ENCODE results near the gene DIPK1A.
A peak's percentile ranks its signal among the peaks of the same experiment; 100 is the strongest.

The DIPK1A gene

DNA sequence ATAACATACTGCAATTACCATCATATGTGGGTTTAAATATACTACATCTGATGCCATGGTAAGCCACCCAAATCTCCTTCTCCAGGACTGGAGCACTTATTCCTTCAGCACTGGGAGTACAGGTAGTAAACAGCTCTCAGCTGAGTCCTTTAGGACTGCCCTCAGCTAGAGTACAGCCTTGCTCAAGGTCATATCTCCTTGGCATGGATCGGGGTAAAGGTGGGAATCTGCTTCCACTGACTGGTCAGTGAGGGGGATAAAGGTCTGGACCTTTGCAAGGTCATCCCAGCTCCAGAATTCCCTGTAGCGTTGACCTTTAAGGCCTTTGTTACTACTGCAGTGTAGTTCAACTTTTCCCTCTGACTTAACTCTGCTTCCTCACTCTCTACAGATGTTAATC lies 90.7 kb downstream of the DIPK1A start:
- DNase-seq, result no peak

DNA sequence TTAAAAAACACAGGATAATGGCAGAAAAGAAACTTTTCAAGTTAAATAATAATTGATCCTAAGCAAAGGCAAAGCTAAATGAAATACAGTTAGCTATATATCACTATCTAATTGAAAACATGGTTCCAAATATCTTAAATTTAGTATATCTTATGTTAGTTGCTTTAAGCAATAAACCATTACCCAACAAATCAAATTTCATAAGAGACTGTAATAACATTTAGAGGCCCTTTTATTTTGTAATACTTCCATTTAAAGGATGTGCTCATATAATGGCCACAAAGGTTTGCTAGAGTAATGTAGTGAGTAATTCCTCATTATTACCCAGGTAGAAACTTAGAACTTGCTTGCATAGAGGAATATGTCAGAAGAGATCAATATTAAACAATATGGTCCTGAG lies 97.1 kb downstream of the DIPK1A start:
- DNase-seq, result no peak

DNA sequence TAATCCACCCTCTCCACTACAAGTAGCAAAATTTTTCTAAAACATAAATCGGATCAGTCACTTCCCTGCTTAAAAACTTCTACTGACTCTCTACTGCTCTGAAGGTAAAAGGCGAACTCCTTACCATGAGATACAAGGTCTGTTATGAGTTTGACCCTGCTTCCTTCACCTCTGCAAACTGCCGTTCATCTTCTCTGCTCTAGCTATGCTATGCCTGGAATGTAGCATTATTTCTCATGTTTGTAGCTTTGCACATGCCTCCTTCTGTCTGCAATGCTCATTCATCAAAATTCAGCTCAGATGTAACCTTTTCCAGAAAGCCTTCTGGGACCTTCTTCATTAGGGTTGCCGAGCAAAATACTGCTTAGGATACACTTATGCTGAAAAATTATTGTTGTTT lies 98.7 kb downstream of the DIPK1A start:
- no peak for DNase-seq

- no peak for DNase-seq
Measured at GRCh38 chr1:92859400-92860039, 101.7 kb downstream of the DIPK1A start.

DNA sequence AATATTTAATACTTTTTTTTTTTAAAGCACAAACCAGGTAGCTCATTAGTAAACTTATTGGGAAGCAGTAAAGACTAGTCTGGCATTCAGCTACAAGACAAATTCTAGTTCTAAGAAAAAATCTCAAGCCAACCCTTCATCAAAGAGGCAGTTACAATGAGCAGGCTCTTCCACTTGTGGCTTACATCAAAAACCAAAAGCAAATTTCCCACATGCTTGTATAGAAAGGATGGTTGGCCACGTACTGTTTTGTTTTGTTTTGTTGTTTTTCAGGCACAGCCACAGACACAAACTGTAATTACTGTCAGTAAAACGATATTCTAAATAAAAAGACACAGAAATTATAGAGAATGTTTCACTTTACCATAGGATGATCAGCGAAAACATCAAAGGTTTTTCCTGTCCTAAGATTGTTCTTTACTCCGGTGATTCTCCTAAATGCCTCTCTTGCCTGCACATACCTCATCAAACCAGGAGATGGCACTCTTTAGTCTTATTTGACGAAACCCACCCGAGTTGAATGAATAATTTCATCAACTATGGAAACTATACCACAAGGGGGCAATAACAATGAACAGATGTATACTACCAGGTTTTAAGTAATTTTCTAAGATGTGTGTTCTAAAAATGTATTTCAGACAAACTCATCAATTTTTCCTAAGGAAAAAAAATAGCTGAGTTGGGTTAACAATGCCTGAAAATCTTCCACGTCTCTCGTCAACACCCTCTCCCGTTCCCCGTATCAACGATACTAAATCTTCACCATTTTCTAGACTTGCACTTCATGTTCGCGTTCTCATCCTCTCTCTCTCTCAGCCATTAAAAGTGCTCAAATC lies 102.5 kb downstream of the DIPK1A start:
- DNase-seq, result peak; percentile 69

GRCh38 chr1:92857817-92858216 lies 103.4 kb downstream of the DIPK1A start:
- DNase-seq, result no peak

GRCh38 chr1:92855236-92855635 lies 106.0 kb downstream of the DIPK1A start:
- no peak for DNase-seq

GRCh38 chr1:92854101-92854785 lies 107.0 kb downstream of the DIPK1A start:
- no peak for DNase-seq

- no peak for DNase-seq
Measured at GRCh38 chr1:92853299-92853698, 108.0 kb downstream of the DIPK1A start.

DNA sequence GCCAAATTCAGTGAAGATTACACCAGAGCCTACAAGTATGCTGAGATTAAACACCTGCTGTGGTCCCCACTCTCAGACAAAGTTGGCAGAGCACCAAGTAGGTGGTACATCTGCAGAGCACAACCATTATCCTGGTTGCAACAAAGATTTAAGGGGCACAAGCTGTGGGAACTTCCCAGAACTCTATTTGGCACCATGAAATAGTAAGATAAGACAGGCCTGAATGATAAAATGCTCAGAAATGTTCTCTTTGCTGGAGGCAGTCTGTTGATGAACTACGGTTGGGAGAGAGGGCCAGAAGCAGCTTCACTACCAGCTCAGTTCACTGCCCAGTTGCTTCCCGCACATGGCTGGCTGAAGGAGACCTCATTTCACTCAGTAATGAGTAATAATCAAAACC lies 109.5 kb downstream of the DIPK1A start:
- no peak for DNase-seq

- no peak for DNase-seq
Measured at GRCh38 chr1:92850019-92850418, 111.2 kb downstream of the DIPK1A start.

DNA sequence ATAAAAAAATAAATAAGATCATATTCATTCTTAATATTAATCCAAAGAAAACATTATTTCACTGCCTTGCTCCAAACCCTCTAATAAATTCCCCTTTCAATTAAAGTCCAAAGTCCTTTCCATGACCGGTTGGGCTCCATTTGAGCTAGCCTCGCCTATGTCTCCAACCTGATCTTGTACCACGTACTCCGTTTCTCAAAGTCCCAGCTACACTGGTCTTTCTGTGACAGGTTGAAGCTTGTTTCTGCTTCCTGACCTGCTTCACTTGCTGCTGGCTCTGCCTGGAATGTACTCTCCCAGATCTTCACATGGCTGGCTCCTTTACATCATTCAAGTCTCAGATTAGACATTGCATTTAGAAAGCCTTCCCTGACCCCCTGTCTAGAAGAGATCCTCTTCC lies 113.1 kb downstream of the DIPK1A start:
- DNase-seq, result no peak

- no peak for DNase-seq
Measured at GRCh38 chr1:92845908-92846307, 115.4 kb downstream of the DIPK1A start.

DNA sequence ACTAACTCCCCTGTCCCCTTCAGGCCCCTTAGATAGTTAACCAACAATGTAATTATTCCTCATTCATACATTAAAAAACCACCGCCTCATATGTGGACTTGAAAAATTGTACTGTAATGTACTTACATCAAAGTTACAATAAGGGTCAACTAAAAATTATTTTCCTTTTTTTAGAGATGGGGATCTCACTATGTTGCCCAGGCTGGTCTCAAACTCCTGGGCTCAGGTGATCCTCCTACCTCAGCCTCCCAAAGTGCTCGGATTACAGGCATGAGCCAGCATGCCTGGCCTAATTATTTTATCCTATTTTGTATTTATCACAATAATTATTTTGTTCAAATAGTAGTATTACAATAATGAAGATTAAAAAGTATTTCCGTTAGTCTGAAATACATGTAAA lies 116.8 kb downstream of the DIPK1A start:
- no peak for DNase-seq

DNA sequence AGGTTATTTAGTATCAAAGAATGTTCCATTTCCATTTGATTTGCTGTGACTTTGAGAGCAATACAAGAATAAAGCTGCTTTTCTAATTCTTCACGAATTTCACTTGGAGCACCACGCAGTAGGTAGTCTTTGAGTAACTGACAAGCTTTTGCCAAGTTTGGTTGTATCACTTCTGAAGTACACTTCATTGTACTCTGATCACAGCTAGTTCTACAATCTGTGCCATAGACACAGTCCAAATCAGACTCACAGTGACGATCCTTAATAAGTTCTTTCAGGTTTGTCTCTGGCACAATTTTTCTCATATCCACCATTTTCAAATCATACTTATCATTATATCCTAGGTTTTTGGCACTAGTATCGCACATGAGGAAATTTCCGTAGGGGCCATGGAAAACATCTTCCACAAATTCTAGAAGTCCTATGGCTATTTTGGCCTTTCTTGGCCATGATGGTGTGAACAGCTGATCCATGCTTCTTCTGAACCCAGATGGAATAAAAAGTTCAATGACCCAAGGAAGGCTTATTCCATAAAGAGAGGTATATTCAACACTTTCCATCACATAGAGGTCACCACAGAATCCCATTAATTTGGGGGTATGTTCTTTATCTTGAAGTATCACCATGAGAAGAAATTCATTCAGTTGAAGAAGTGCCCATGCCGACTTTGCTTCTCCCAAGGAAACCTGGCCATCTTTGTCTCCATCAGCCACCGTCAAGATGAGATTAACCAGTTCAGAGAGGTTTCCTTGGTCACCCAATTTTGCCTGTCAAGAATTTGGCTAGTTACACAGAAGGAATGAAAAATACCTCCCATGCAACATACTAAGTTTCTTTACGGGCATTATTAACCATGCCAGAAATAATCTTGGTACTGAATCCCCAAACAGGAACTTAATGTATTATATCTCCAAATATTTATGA lies 117.6 kb downstream of the DIPK1A start:
- no peak for DNase-seq

DNA sequence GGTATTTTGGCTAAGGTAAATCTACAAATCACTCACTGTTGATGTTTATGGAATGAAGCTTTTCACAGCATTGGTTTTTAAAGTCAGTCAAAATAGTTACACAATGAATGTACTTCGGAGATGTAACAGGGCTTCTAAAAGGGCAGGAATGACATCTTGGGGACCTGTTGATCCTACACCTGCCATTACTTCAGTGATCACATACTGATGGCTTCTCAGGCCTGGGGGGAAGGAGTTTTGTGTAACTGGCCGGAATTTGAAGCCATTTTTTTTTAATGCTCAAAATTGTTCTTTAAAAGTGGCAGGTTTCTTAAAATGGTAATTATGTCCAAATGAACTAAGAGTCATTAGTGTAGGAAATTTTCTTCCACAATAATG lies 118.2 kb downstream of the DIPK1A start:
- DNase-seq, result no peak

DNA sequence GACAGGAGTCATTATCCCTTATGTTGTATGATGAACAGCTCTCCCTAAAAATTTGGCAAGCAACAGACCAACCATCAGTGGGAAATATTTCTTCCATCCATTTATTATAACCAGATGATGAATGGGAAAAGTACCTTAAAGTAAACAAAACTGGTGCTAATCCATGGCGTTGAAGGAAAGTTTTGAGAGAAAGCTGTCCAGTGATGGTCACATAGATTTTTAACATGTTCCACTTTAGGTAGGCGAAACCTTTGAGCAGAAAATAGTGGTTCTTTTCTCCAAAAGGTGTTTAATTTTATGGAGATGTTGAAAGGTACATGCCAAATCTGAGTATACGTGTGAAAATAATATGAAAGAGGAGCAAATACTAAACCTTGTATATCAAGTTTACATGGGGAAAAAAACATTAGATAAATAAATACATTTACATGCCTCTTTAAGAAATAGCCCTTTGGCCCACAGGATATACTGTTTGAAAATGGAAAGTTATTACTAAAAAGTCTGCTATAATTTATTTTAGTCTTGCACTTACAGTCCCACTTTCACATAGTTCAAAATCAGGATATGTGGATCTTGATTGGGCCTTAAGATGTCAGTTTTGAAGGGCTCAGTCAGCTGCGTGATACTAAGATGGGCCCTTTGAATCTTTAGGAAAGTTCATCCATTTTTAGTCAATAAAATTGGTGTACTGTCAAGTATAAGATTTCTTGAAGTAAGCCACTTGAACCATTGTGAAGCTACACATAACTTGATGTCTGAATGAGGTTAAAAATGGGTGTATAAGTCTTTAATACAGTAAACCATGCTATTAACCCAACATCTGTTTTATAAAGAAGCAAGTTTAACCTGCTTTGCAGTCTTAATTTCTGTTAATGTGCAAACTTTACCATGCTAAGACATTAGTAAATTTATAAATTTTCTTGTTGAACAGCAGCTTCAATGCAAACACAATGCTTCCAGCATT lies 118.9 kb downstream of the DIPK1A start:
- DNase-seq, result no peak

- DNase-seq, result no peak
Measured at GRCh38 chr1:92840600-92840999, 120.7 kb downstream of the DIPK1A start.

- no peak for DNase-seq
Measured at GRCh38 chr1:92839442-92839841, 121.8 kb downstream of the DIPK1A start.

DNA sequence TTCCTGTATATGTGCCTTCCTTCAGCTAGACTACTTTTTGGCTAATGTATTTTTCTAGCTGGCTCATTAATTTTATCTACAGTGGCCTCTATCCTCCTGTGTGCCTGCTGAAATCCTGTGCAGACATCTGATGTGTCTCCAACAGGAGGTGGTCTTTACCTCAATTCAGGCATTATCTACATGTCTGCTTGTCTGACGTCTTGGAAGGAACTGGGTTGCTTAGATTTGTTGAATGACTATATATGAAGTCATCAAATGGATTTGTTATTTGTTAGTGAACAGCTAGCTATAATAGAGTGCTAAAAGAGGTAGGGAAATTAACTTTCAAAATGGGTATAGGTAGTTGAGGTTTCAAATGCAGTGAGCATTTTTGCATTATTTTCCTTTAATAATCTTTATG lies 122.7 kb downstream of the DIPK1A start:
- DNase-seq, result no peak

GRCh38 chr1:92837062-92837461 lies 124.2 kb downstream of the DIPK1A start:
- DNase-seq, result no peak

- no peak for DNase-seq
Measured at GRCh38 chr1:92834617-92835016, 126.6 kb downstream of the DIPK1A start.
